Embryonic facial prominence (tissue), 1 donor: ENCODE data around the gene PGA4.
"Not testable (repeated sequence)": the region's sequence is repeated elsewhere in the genome, so short reads cannot be mapped to it uniquely, and the experiment has no call there.

Experiments
- DNase-seq: peaks from one replicate; pipeline ENCODE4 v3.0.0-alpha.2; 2016; ENCODE audit errors: extremely low spot score

The PGA4 gene

GRCh38 chr11:61222047-61222446 is at the start of gene PGA4:
PGA4 (plus strand) TSS chr11:61222347; CDS start chr11:61222401, 54 bp downstream.
- DNase-seq: not testable (repeated sequence)

- DNase-seq: no peak
These were observed 49.8 kb upstream of the PGA4 start for GRCh38 chr11:61172356-61172755.

- no peak for DNase-seq
These were observed 49.3 kb upstream of the PGA4 start for GRCh38 chr11:61172888-61173287.

- DNase-seq: no peak
These were observed 48.7 kb upstream of the PGA4 start for GRCh38 chr11:61173456-61173855.

GRCh38 chr11:61174273-61174672 is 47.9 kb upstream of the PGA4 start:
- no peak for DNase-seq

GRCh38 chr11:61174949-61175348 is 47.2 kb upstream of the PGA4 start:
- DNase-seq: no peak

- DNase-seq: no peak
These were observed 45.7 kb upstream of the PGA4 start for GRCh38 chr11:61176446-61176845.

GRCh38 chr11:61180205-61180604 is 41.9 kb upstream of the PGA4 start:
- DNase-seq: not testable (repeated sequence)

- DNase-seq: no peak
These were observed 40.7 kb upstream of the PGA4 start for GRCh38 chr11:61181489-61181888.

- DNase-seq: no peak
These were observed 38.5 kb upstream of the PGA4 start for GRCh38 chr11:61183645-61184044.

GRCh38 chr11:61186504-61186903 is 35.6 kb upstream of the PGA4 start:
- no peak for DNase-seq

- peak; percentile 55 for DNase-seq
These were observed 34.5 kb upstream of the PGA4 start for GRCh38 chr11:61187505-61188130.

GRCh38 chr11:61189933-61190332 is 32.2 kb upstream of the PGA4 start:
- no peak for DNase-seq

GRCh38 chr11:61193596-61193995 is 28.6 kb upstream of the PGA4 start:
- no peak for DNase-seq

- no peak for DNase-seq
These were observed 27.9 kb upstream of the PGA4 start for GRCh38 chr11:61194169-61194671.

- DNase-seq: no peak
These were observed 27.0 kb upstream of the PGA4 start for GRCh38 chr11:61194981-61195695.

GRCh38 chr11:61195719-61196118 is 26.4 kb upstream of the PGA4 start:
- no peak for DNase-seq

GRCh38 chr11:61198361-61198760 is 23.8 kb upstream of the PGA4 start:
- DNase-seq: no peak

GRCh38 chr11:61198948-61199523 is 23.1 kb upstream of the PGA4 start:
- no peak for DNase-seq

GRCh38 chr11:61201476-61201875 is 20.7 kb upstream of the PGA4 start:
- DNase-seq: no peak

GRCh38 chr11:61202950-61203746 is 19.0 kb upstream of the PGA4 start, which contains the start of gene PGA3:
PGA3 (plus strand) TSS chr11:61203515; CDS start chr11:61203565, 50 bp downstream.
- DNase-seq: peak; percentile 4

GRCh38 chr11:61203873-61204272 is 18.3 kb upstream of the PGA4 start:
- DNase-seq: not testable (repeated sequence)
